Endodermal cell (in vitro differentiated cells): ENCODE measurements around the gene NCKAP5. TPM values are rescaled to one million over a fixed set of nuclear protein-coding genes. Genes with fewer than 3 reads are reported as not detected.

Experiments used
- DNase-seq: peaks from one replicate; pipeline ENCODE4 v3.0.0-alpha.2; 2017
- H3K27ac ChIP-seq: 2 replicates; pipeline ENCODE4 v1.5.1; 2013; ENCODE audit warnings: mild to moderate bottlenecking, low read depth, low read length, moderate library complexity
- H3K27me3 ChIP-seq: 2 replicates; pipeline ENCODE4 v1.6.1; 2013; ENCODE audit warnings: mild to moderate bottlenecking, low read length, moderate library complexity; ENCODE audit not compliant: insufficient read depth, control insufficient read depth, poor library complexity, severe bottlenecking
- H3K36me3 ChIP-seq: 2 replicates; pipeline ENCODE4 v1.7.0; 2013; ENCODE audit warnings: mild to moderate bottlenecking, low read length, moderate library complexity; ENCODE audit not compliant: control insufficient read depth, insufficient read depth
- H3K4me1 ChIP-seq: one replicate; pipeline ENCODE4 v1.7.0; 2013; ENCODE audit warnings: low read length; ENCODE audit not compliant: control insufficient read depth, insufficient read depth
- H3K4me3 ChIP-seq: 2 replicates; pipeline ENCODE4 v1.5.1; 2013; ENCODE audit warnings: mild to moderate bottlenecking, low read length, moderate library complexity
- H3K9ac ChIP-seq: 2 replicates; pipeline ENCODE4 v1.6.1; 2013; ENCODE audit warnings: mild to moderate bottlenecking, low read length, moderate library complexity; ENCODE audit not compliant: poor library complexity, severe bottlenecking; ENCODE audit errors: extremely low read depth
- H3K9me3 ChIP-seq: 2 replicates; pipeline ENCODE4 v1.6.1; 2013; ENCODE audit warnings: mild to moderate bottlenecking, low read length, moderate library complexity; ENCODE audit not compliant: control insufficient read depth
- H3K27ac Mint-ChIP-seq: 2 replicates; pipeline ENCODE4 v1.8.0; 2020; ENCODE audit warnings: mixed read lengths
- H3K27me3 Mint-ChIP-seq: 2 replicates; pipeline ENCODE4 v1.8.0; 2021; ENCODE audit warnings: mild to moderate bottlenecking, mixed read lengths; ENCODE audit not compliant: insufficient read depth
- H3K36me3 Mint-ChIP-seq: 2 replicates; pipeline ENCODE4 v1.8.0; 2020; ENCODE audit warnings: low read depth, mixed read lengths
- H3K4me1 Mint-ChIP-seq: 2 replicates; pipeline ENCODE4 v1.8.0; 2020; ENCODE audit warnings: mixed read lengths
- H3K4me3 Mint-ChIP-seq: 2 replicates; pipeline ENCODE4 v1.8.0; 2020; ENCODE audit warnings: mild to moderate bottlenecking, moderate library complexity, mixed read lengths
- H3K9me3 Mint-ChIP-seq: 2 replicates; pipeline ENCODE4 v1.8.0; 2020; ENCODE audit warnings: mild to moderate bottlenecking, mixed read lengths
- CTCF ChIP-seq: fragments of 200-600 bp; sonication (generic); conservative IDR thresholded peaks from 2 replicates; pipeline ENCODE4 v1.5.0; 2021; ENCODE audit warnings: antibody characterized with exemption, mild to moderate bottlenecking
- WGBS, 2 experiments: methylation state at CpG; one replicate each; pipeline versions ENCODE4 v1.1.5 to v1.1.7; 2013; ENCODE audit warnings: missing lambda C conversion rate in 2 of 2, mixed read lengths in 1 of 2; ENCODE audit not compliant: insufficient coverage in 1 of 2, insufficient read length in 1 of 2; 5-methylcytosine and 5-hydroxymethylcytosine counted together
- total RNA-seq, 2 donors: library from RNA; stranded (reverse); fragmentation: NEBNext Ultra II Directional in 1 of 2; extraction: Animal tissue kit (Norgen Biotek cat#: 25700) in 1 of 2; gene quantifications; 2 replicates in 1 of 2; 3 replicates in 1 of 2; pipeline ENCODE4 v1.2.1, GENCODE V29; 2021

The NCKAP5 gene
- total RNA-seq, 2 donors from 2014 or later: 0.58 to 0.92 TPM

DNA sequence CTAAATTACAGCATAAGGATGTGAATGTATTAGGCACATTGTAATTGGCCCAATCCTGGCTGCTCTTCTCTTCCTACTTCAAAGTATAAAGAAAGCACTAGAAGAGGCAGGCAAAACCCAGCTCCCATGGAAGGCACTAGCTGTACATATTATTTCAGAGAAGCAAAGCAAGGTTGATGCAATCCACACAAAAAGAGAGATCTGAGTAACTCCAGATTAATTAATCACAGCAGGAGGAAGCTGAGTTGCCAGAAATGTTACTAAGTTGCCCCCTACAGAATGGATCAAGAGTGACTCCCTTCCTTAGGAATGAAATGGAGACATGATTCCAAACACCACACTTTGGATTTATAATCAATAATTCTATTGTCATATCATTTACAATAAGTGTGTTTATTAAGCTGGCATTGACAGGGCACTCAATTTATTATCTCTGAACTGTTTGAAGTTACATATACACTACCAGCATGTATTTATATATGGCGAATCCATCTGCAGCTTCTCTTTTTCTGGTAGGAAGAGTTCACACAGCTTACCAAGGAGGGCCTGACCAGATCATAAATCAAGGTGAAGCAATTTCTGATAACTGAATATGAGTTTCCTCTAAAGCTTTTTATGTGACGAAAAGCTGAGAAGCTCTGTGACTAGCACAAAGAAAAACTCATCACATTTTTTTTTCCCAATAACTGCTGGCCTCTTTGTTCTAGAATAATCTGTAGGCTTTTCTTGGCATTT lies 505.2 kb downstream of the NCKAP5 start:
- H3K36me3 Mint-ChIP-seq: no peaks in the 10 kb centered on the region
- Histone ChIP-seq H3K4me1 (no peaks in the 10 kb centered on the region), H3K36me3 (no peaks in the 10 kb centered on the region), H3K9ac (no peak overlapping the region), H3K4me3 (no peak overlapping the region), H3K27me3 (no peaks in the 10 kb centered on the region), H3K9me3 (peaks cover 2% of the 10 kb centered on the region), H3K27ac (no peak overlapping the region)
- TF ChIP-seq CTCF: no peak
- no peak overlapping the region for H3K4me3 Mint-ChIP-seq
- peaks cover 2% of the 10 kb centered on the region for H3K4me1 Mint-ChIP-seq
- no peak for DNase-seq
- WGBS, 2 experiments: 90 to 100% methylated on average over 2 of the region's 2 CpGs
- no peak overlapping the region for H3K27ac Mint-ChIP-seq
- no peaks in the 10 kb centered on the region for H3K9me3 Mint-ChIP-seq
- H3K27me3 Mint-ChIP-seq: peaks cover 9% of the 10 kb centered on the region

DNA sequence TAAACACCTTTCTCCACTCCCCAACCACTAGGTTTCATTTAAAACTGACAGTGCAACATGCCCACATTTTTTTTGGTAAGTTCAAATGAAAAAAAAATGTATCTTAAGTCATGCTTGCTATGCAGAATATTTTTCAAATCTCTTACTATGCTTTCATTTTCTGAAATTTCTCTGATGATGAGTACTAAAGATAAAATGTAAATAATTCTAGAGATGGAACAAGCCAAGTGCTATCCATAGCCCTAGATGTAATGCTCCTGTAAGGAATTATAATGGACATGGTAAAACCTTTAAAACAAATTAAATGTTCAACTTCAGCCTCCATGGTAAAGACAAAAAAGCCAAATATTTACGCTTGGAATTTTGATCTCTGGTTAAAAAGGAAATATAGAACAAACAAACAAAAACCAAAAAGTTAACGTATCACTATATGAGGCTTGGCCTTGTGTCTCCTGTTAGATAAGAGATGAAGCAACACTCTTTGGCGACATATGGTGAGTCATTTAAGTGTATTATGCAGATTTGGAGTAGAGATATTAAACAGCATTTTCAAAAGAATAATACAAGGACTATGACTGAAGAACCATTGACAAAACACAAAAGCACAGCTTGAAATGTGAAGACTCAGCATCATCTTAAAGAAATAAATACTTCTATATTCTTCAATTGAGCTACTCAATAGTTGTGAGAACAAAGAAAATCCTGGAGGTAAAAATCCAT lies 506.2 kb downstream of the NCKAP5 start:
- no peak overlapping the region for H3K27ac Mint-ChIP-seq
- peaks cover 8% of the 10 kb centered on the region for H3K27me3 Mint-ChIP-seq
- no peaks in the 10 kb centered on the region for H3K36me3 Mint-ChIP-seq
- H3K4me3 ChIP-seq: no peak overlapping the region
- H3K27ac ChIP-seq: no peak overlapping the region
- no peak overlapping the region for H3K4me3 Mint-ChIP-seq
- WGBS, 2 experiments: 98% methylated on average over 3 of the region's 3 CpGs; no CpG with 5 or more reads in 1 of the 2 experiments
- no peak for TF ChIP-seq CTCF
- peaks cover 8% of the 10 kb centered on the region for H3K9me3 ChIP-seq
- no peaks in the 10 kb centered on the region for H3K4me1 ChIP-seq
- H3K4me1 Mint-ChIP-seq: peaks cover 2% of the 10 kb centered on the region
- no peaks in the 10 kb centered on the region for H3K36me3 ChIP-seq
- DNase-seq: no peak
- no peaks in the 10 kb centered on the region for H3K27me3 ChIP-seq
- no peak overlapping the region for H3K9ac ChIP-seq
- H3K9me3 Mint-ChIP-seq: no peaks in the 10 kb centered on the region

GRCh38 chr2:133054297-133054696 lies 514.0 kb downstream of the NCKAP5 start:
- Mint-ChIP-seq H3K36me3 (no peaks in the 10 kb centered on the region), H3K4me3 (no peak overlapping the region), H3K27me3 (peaks cover 12% of the 10 kb centered on the region), H3K9me3 (no peaks in the 10 kb centered on the region), H3K27ac (no peak overlapping the region), H3K4me1 (peaks cover 27% of the 10 kb centered on the region)
- Histone ChIP-seq H3K27ac (no peak overlapping the region), H3K4me3 (no peak overlapping the region), H3K9me3 (peaks cover 11% of the 10 kb centered on the region), H3K9ac (no peak overlapping the region), H3K4me1 (peaks cover 4% of the 10 kb centered on the region), H3K27me3 (no peaks in the 10 kb centered on the region), H3K36me3 (no peaks in the 10 kb centered on the region)
- TF ChIP-seq CTCF: peak; percentile 30
- whole genome bisulfite sequencing, 2 experiments: 29 to 46% methylated on average over 3 of the region's 3 CpGs
- DNase-seq: peak; percentile 80
